ENCODE results near the gene ABHD6.
"Not testable (repeated sequence)": the region's sequence is repeated elsewhere in the genome, so short reads cannot be mapped to it uniquely, and the experiment has no call there.

Gene ABHD6

GRCh38 chr3:58222161-58222724 is 15.3 kb upstream of the ABHD6 start:
- no peak overlapping the region for H3K14ac ChIP-seq (ENCODE audit: low read length)
- peaks cover 0 to 3% of the 10 kb centered on the region in 2 donors for H3K4me1 ChIP-seq (ENCODE audit: control insufficient read depth in 2 of 2, insufficient read depth in 1 of 2, low read depth in 1 of 2, low read length in 2 of 2)
- H3K27me3 ChIP-seq (ENCODE audit: control insufficient read depth in 3 of 3, insufficient read depth in 3 of 3, low read depth in 1 of 3, low read length in 3 of 3), result peaks cover 0 to 47% (median 0%) of the 10 kb centered on the region in 3 experiments
- no peak overlapping the region for H3K23ac ChIP-seq (ENCODE audit: low read depth, low read length, poor library complexity)
- H3K9ac ChIP-seq (ENCODE audit: low read depth, low read length, poor library complexity), result no peak overlapping the region
- H4K8ac ChIP-seq (ENCODE audit: low read depth, low read length), result no peak overlapping the region
- no peak overlapping the region for H3K18ac ChIP-seq (ENCODE audit: low read length)
- no peak overlapping the region for H3K27ac ChIP-seq (replicated peaks; ENCODE audit: low read length)
- no peak overlapping the region for H2BK5ac ChIP-seq (ENCODE audit: low read length)
- H2BK15ac ChIP-seq (ENCODE audit: low read length), result no peak overlapping the region
- no peak overlapping the region for H2BK120ac ChIP-seq (ENCODE audit: low read depth, low read length)
- DNase-seq (ENCODE audit: low spot score), result no peak
- H3K9me3 ChIP-seq (replicated peaks in 1 of 2; ENCODE audit: control insufficient read depth in 2 of 2, insufficient read depth in 1 of 2, low read depth in 1 of 2, low read length in 2 of 2), result no peaks in the 10 kb centered on the region
- H3K4me3 ChIP-seq (ENCODE audit: low read length in 2 of 2), result no peak overlapping the region
- no peak overlapping the region for H2AK5ac ChIP-seq (ENCODE audit: low read depth, low read length)
- H3K4me2 ChIP-seq (ENCODE audit: insufficient read depth, low read length, poor library complexity, severe bottlenecking), result no peak overlapping the region
- H2AFZ ChIP-seq (ENCODE audit: low read length), result no peak overlapping the region
- no peak overlapping the region for H4K91ac ChIP-seq (ENCODE audit: low read depth, low read length, poor library complexity)
- H2BK12ac ChIP-seq (ENCODE audit: low read length), result no peak overlapping the region
- H3K79me1 ChIP-seq (ENCODE audit: low read depth, low read length), result no peaks in the 10 kb centered on the region
- H3K36me3 ChIP-seq (replicated peaks in 1 of 2; ENCODE audit: control insufficient read depth in 2 of 2, insufficient read depth in 2 of 2, low read length in 2 of 2), result no peaks in the 10 kb centered on the region
- no CpG with 5 or more reads among the region's 8 CpGs for WGBS, 2 donors (ENCODE audit: extremely low coverage in 2 of 2, insufficient read length in 2 of 2, insufficient replicate concordance in 1 of 2)
- H3K4ac ChIP-seq (ENCODE audit: low read length), result no peak overlapping the region

GRCh38 chr3:58223855-58224254 is 13.7 kb upstream of the ABHD6 start:
- DNase-seq (ENCODE audit: low spot score), result no peak
- H3K14ac ChIP-seq (ENCODE audit: low read length), result no peak overlapping the region
- H2BK12ac ChIP-seq (ENCODE audit: low read length), result no peak overlapping the region
- H3K4ac ChIP-seq (ENCODE audit: low read length), result no peak overlapping the region
- no peak overlapping the region for H2AFZ ChIP-seq (ENCODE audit: low read length)
- no peaks in the 10 kb centered on the region for H3K9me3 ChIP-seq (replicated peaks in 1 of 2; ENCODE audit: control insufficient read depth in 2 of 2, insufficient read depth in 1 of 2, low read depth in 1 of 2, low read length in 2 of 2)
- H3K4me3 ChIP-seq (ENCODE audit: low read length in 2 of 2), result no peak overlapping the region
- no peak overlapping the region for H3K4me2 ChIP-seq (ENCODE audit: insufficient read depth, low read length, poor library complexity, severe bottlenecking)
- WGBS, 2 donors (ENCODE audit: extremely low coverage in 2 of 2, insufficient read length in 2 of 2, insufficient replicate concordance in 1 of 2), result no CpG with 5 or more reads among the region's 4 CpGs
- no peak overlapping the region for H2BK120ac ChIP-seq (ENCODE audit: low read depth, low read length)
- H3K4me1 ChIP-seq (ENCODE audit: control insufficient read depth in 2 of 2, insufficient read depth in 1 of 2, low read depth in 1 of 2, low read length in 2 of 2), result no peaks in the 10 kb centered on the region
- H4K8ac ChIP-seq (ENCODE audit: low read depth, low read length), result no peak overlapping the region
- H3K23ac ChIP-seq (ENCODE audit: low read depth, low read length, poor library complexity), result no peak overlapping the region
- no peak overlapping the region for H3K9ac ChIP-seq (ENCODE audit: low read depth, low read length, poor library complexity)
- H2BK5ac ChIP-seq (ENCODE audit: low read length), result no peak overlapping the region
- H2BK15ac ChIP-seq (ENCODE audit: low read length), result no peak overlapping the region
- no peak overlapping the region for H3K18ac ChIP-seq (ENCODE audit: low read length)
- no peaks in the 10 kb centered on the region for H3K79me1 ChIP-seq (ENCODE audit: low read depth, low read length)
- H3K27me3 ChIP-seq (ENCODE audit: control insufficient read depth in 3 of 3, insufficient read depth in 3 of 3, low read depth in 1 of 3, low read length in 3 of 3), result peaks cover 0 to 45% (median 0%) of the 10 kb centered on the region in 3 experiments
- H2AK5ac ChIP-seq (ENCODE audit: low read depth, low read length), result no peak overlapping the region
- no peaks in the 10 kb centered on the region for H3K36me3 ChIP-seq (replicated peaks in 1 of 2; ENCODE audit: control insufficient read depth in 2 of 2, insufficient read depth in 2 of 2, low read length in 2 of 2)
- no peak overlapping the region for H4K91ac ChIP-seq (ENCODE audit: low read depth, low read length, poor library complexity)
- no peak overlapping the region for H3K27ac ChIP-seq (replicated peaks; ENCODE audit: low read length)

- H2AFZ ChIP-seq (ENCODE audit: low read length); H2BK5ac ChIP-seq (ENCODE audit: low read length); H3K23ac ChIP-seq (ENCODE audit: low read depth, low read length, poor library complexity); H3K14ac ChIP-seq (ENCODE audit: low read length); H3K4me3 ChIP-seq (ENCODE audit: low read length in 2 of 2); H3K79me1 ChIP-seq (ENCODE audit: low read depth, low read length); H3K36me3 ChIP-seq (replicated peaks in 1 of 2; ENCODE audit: control insufficient read depth in 2 of 2, insufficient read depth in 2 of 2, low read length in 2 of 2); H3K4ac ChIP-seq (ENCODE audit: low read length); H3K4me1 ChIP-seq (ENCODE audit: control insufficient read depth in 2 of 2, insufficient read depth in 1 of 2, low read depth in 1 of 2, low read length in 2 of 2); DNase-seq (ENCODE audit: low spot score); H3K4me2 ChIP-seq (ENCODE audit: insufficient read depth, low read length, poor library complexity, severe bottlenecking); H2BK15ac ChIP-seq (ENCODE audit: low read length); H3K18ac ChIP-seq (ENCODE audit: low read length); H2AK5ac ChIP-seq (ENCODE audit: low read depth, low read length); H2BK120ac ChIP-seq (ENCODE audit: low read depth, low read length); H3K9me3 ChIP-seq (replicated peaks in 1 of 2; ENCODE audit: control insufficient read depth in 2 of 2, insufficient read depth in 1 of 2, low read depth in 1 of 2, low read length in 2 of 2); H3K27ac ChIP-seq (replicated peaks; ENCODE audit: low read length); H3K9ac ChIP-seq (ENCODE audit: low read depth, low read length, poor library complexity); H2BK12ac ChIP-seq (ENCODE audit: low read length); H4K91ac ChIP-seq (ENCODE audit: low read depth, low read length, poor library complexity); H4K8ac ChIP-seq (ENCODE audit: low read depth, low read length): not testable (repeated sequence)
- no CpG with 5 or more reads among the region's 3 CpGs for WGBS, 2 donors (ENCODE audit: extremely low coverage in 2 of 2, insufficient read length in 2 of 2, insufficient replicate concordance in 1 of 2)
- H3K27me3 ChIP-seq (ENCODE audit: control insufficient read depth in 3 of 3, insufficient read depth in 3 of 3, low read depth in 1 of 3, low read length in 3 of 3), result peaks cover 0 to 28% (median 0%) of the 10 kb centered on the region in 3 experiments
These were observed 9.7 kb upstream of the ABHD6 start for GRCh38 chr3:58227933-58228332.

GRCh38 chr3:58230876-58231552 is 6.6 kb upstream of the ABHD6 start:
- peaks cover 0 to 5% of the 10 kb centered on the region in 2 donors for H3K4me1 ChIP-seq (ENCODE audit: control insufficient read depth in 2 of 2, insufficient read depth in 1 of 2, low read depth in 1 of 2, low read length in 2 of 2)
- no CpG with 5 or more reads among the region's 1 CpG for WGBS, 2 donors (ENCODE audit: extremely low coverage in 2 of 2, insufficient read length in 2 of 2, insufficient replicate concordance in 1 of 2)
- H3K79me1 ChIP-seq (ENCODE audit: low read depth, low read length), result no peaks in the 10 kb centered on the region
- H4K91ac ChIP-seq (ENCODE audit: low read depth, low read length, poor library complexity), result no peak overlapping the region
- no peak overlapping the region for H2BK12ac ChIP-seq (ENCODE audit: low read length)
- no peak overlapping the region for H2AFZ ChIP-seq (ENCODE audit: low read length)
- no peak overlapping the region for H2BK120ac ChIP-seq (ENCODE audit: low read depth, low read length)
- no peak overlapping the region for H3K9ac ChIP-seq (ENCODE audit: low read depth, low read length, poor library complexity)
- H3K14ac ChIP-seq (ENCODE audit: low read length), result no peak overlapping the region
- H3K27me3 ChIP-seq (ENCODE audit: control insufficient read depth in 3 of 3, insufficient read depth in 3 of 3, low read depth in 1 of 3, low read length in 3 of 3), result peaks cover 0 to 40% (median 2%) of the 10 kb centered on the region in 3 experiments
- no peak overlapping the region for H3K4me2 ChIP-seq (ENCODE audit: insufficient read depth, low read length, poor library complexity, severe bottlenecking)
- H2AK5ac ChIP-seq (ENCODE audit: low read depth, low read length), result no peak overlapping the region
- no peak overlapping the region for H4K8ac ChIP-seq (ENCODE audit: low read depth, low read length)
- no peak overlapping the region for H3K4me3 ChIP-seq (ENCODE audit: low read length in 2 of 2)
- H3K27ac ChIP-seq (replicated peaks; ENCODE audit: low read length), result no peak overlapping the region
- H2BK5ac ChIP-seq (ENCODE audit: low read length), result no peak overlapping the region
- no peaks in the 10 kb centered on the region for H3K9me3 ChIP-seq (replicated peaks in 1 of 2; ENCODE audit: control insufficient read depth in 2 of 2, insufficient read depth in 1 of 2, low read depth in 1 of 2, low read length in 2 of 2)
- no peaks in the 10 kb centered on the region for H3K36me3 ChIP-seq (replicated peaks in 1 of 2; ENCODE audit: control insufficient read depth in 2 of 2, insufficient read depth in 2 of 2, low read length in 2 of 2)
- H3K23ac ChIP-seq (ENCODE audit: low read depth, low read length, poor library complexity), result no peak overlapping the region
- H3K4ac ChIP-seq (ENCODE audit: low read length), result no peak overlapping the region
- no peak for DNase-seq (ENCODE audit: low spot score)
- no peak overlapping the region for H2BK15ac ChIP-seq (ENCODE audit: low read length)
- no peak overlapping the region for H3K18ac ChIP-seq (ENCODE audit: low read length)
